ENCODE data around the gene SLC38A1. TPM values are rescaled to one million over a fixed set of nuclear protein-coding genes. Genes with fewer than 3 reads are reported as not detected.
"Not testable (repeated sequence)": the region's sequence is repeated elsewhere in the genome, so short reads cannot be mapped to it uniquely, and the experiment has no call there.

SLC38A1 gene
- total RNA-seq, 2 donors from 2014 or later: 117 to 118 TPM

GRCh38 chr12:46205294-46205693, 63.5 kb downstream of the SLC38A1 start:
- TF ChIP-seq CTCF (IDR thresholded peaks at IDR 0.05): no peak
- no peak overlapping the region for H3K9ac ChIP-seq (ENCODE audit: low read depth in 2 of 2, low read length in 2 of 2)
- no peaks in the 10 kb centered on the region for H3K27me3 ChIP-seq
- DNase-seq: no peak
- intact Hi-C loops (cut with DNase I): no loop called here
- no peak overlapping the region for H3K4me3 ChIP-seq
- peaks cover 3% of the 10 kb centered on the region for H3K4me1 ChIP-seq
- no peak overlapping the region for H3K27ac ChIP-seq
- no peaks in the 10 kb centered on the region for H3K9me3 ChIP-seq
- H3K36me3 ChIP-seq: peaks cover 5% of the 10 kb centered on the region

- Histone ChIP-seq H3K27ac (no peak overlapping the region), H3K4me1 (no peaks in the 10 kb centered on the region), H3K9ac (ENCODE audit: low read depth in 2 of 2, low read length in 2 of 2) (no peak overlapping the region), H3K9me3 (no peaks in the 10 kb centered on the region), H3K27me3 (no peaks in the 10 kb centered on the region), H3K36me3 (peaks cover 6% of the 10 kb centered on the region), H3K4me3 (no peak overlapping the region)
- no peak for TF ChIP-seq CTCF (IDR thresholded peaks at IDR 0.05)
- DNase-seq: no peak
- intact Hi-C loops (cut with DNase I): no loop called here
Observed at GRCh38 chr12:46201284-46201789, 67.5 kb downstream of the SLC38A1 start.

- Histone ChIP-seq H3K27me3 (no peaks in the 10 kb centered on the region), H3K27ac (no peak overlapping the region), H3K36me3 (peaks cover 12% of the 10 kb centered on the region), H3K4me1 (no peaks in the 10 kb centered on the region), H3K4me3 (no peak overlapping the region), H3K9ac (ENCODE audit: low read depth in 2 of 2, low read length in 2 of 2) (no peak overlapping the region), H3K9me3 (no peaks in the 10 kb centered on the region)
- no peak for TF ChIP-seq CTCF (IDR thresholded peaks at IDR 0.05)
- DNase-seq: no peak
- intact Hi-C loops (cut with DNase I): no loop called here
Observed at GRCh38 chr12:46200551-46200950, 68.3 kb downstream of the SLC38A1 start.

- TF ChIP-seq CTCF (IDR thresholded peaks at IDR 0.05): no peak
- H3K27ac ChIP-seq: no peak overlapping the region
- DNase-seq: no peak
- no peaks in the 10 kb centered on the region for H3K9me3 ChIP-seq
- H3K4me1 ChIP-seq: no peaks in the 10 kb centered on the region
- H3K4me3 ChIP-seq: no peak overlapping the region
- H3K9ac ChIP-seq (ENCODE audit: low read depth in 2 of 2, low read length in 2 of 2): no peak overlapping the region
- intact Hi-C loops (cut with DNase I): no loop called here
- H3K36me3 ChIP-seq: peaks cover 11% of the 10 kb centered on the region
- no peaks in the 10 kb centered on the region for H3K27me3 ChIP-seq
Observed at GRCh38 chr12:46198913-46199312, 69.9 kb downstream of the SLC38A1 start.

GRCh38 chr12:46197883-46198282, 71.0 kb downstream of the SLC38A1 start:
- no peak for TF ChIP-seq CTCF (IDR thresholded peaks at IDR 0.05)
- H3K27me3 ChIP-seq: no peaks in the 10 kb centered on the region
- H3K4me1 ChIP-seq: no peaks in the 10 kb centered on the region
- H3K4me3 ChIP-seq: no peak overlapping the region
- no peaks in the 10 kb centered on the region for H3K9me3 ChIP-seq
- no peak overlapping the region for H3K27ac ChIP-seq
- H3K36me3 ChIP-seq: peaks cover 11% of the 10 kb centered on the region
- H3K9ac ChIP-seq (ENCODE audit: low read depth in 2 of 2, low read length in 2 of 2): no peak overlapping the region
- DNase-seq: no peak
- intact Hi-C loops (cut with DNase I): no loop called here

- DNase-seq; H3K9me3 ChIP-seq; intact Hi-C loops (cut with DNase I); H3K4me3 ChIP-seq; H3K4me1 ChIP-seq; H3K9ac ChIP-seq (ENCODE audit: low read depth in 2 of 2, low read length in 2 of 2); H3K27ac ChIP-seq; H3K27me3 ChIP-seq; H3K36me3 ChIP-seq: not testable (repeated sequence)
Observed at GRCh38 chr12:46190533-46190932, 78.3 kb downstream of the SLC38A1 start.

Measured in colonic mucosa (tissue), 4 donors.